Inflammatory macrophage treated with lipopolysaccharide for 1 hour (primary cell): Measurements from ENCODE around the gene PROC.

ENCODE experiments used
- DNase-seq, 2 donors: peaks; one replicate each; pipeline ENCODE4 v3.0.0-alpha.2; 2020 to 2022

Gene PROC

GRCh38 chr2:127418300-127419111 lies at the start of gene PROC:
TSS of gene PROC (plus strand) at chr2:127418427. CDS start at chr2:127419943, 1,516 bp downstream.
- no peak for DNase-seq

- no peak for DNase-seq
Measured at GRCh38 chr2:127370010-127370409, 48.2 kb upstream of the PROC start.

- no peak for DNase-seq
Measured at GRCh38 chr2:127371037-127371436, 47.2 kb upstream of the PROC start.

- no peak for DNase-seq
Measured at GRCh38 chr2:127373362-127374083, 44.7 kb upstream of the PROC start.

- DNase-seq = no peak
Measured at GRCh38 chr2:127376257-127376656, 42.0 kb upstream of the PROC start.

GRCh38 chr2:127377262-127377661 lies 41.0 kb upstream of the PROC start:
- no peak for DNase-seq

GRCh38 chr2:127378720-127379119 lies 39.5 kb upstream of the PROC start:
- peak in 1 of 2 donors; percentile 53 for DNase-seq

- DNase-seq = no peak
Measured at GRCh38 chr2:127379712-127380355, 38.4 kb upstream of the PROC start.

- no peak for DNase-seq
Measured at GRCh38 chr2:127381762-127382161, 36.5 kb upstream of the PROC start.

GRCh38 chr2:127382831-127383230 lies 35.4 kb upstream of the PROC start:
- DNase-seq = no peak

GRCh38 chr2:127384529-127384928 lies 33.7 kb upstream of the PROC start:
- DNase-seq = no peak

- peak; percentile 77 to 86 for DNase-seq
Measured at GRCh38 chr2:127386246-127386645, 32.0 kb upstream of the PROC start.

- DNase-seq = peak; percentile 67 to 72
Measured at GRCh38 chr2:127386764-127387654, 31.2 kb upstream of the PROC start.

- DNase-seq = peak; percentile 87 to 95
Measured at GRCh38 chr2:127387655-127388422, 30.4 kb upstream of the PROC start, which contains the start of gene MAP3K2. TSS of gene MAP3K2 (minus strand) at chr2:127387975. CDS start at chr2:127343129, 44,846 bp downstream.

- DNase-seq = peak in 1 of 2 donors; percentile 52
Measured at GRCh38 chr2:127388423-127389164, 29.6 kb upstream of the PROC start.

- no peak for DNase-seq
Measured at GRCh38 chr2:127389778-127390435, 28.3 kb upstream of the PROC start.

- DNase-seq = no peak
Measured at GRCh38 chr2:127392133-127392827, 25.9 kb upstream of the PROC start.

GRCh38 chr2:127392828-127393578 lies 25.2 kb upstream of the PROC start:
- no peak for DNase-seq

- DNase-seq = no peak
Measured at GRCh38 chr2:127394492-127394891, 23.7 kb upstream of the PROC start.
